SK-N-SH treated with all-trans-retinoic acid at 6 μM for 48 hours (cell line): ENCODE measurements around the gene DHRS12.

Experiments used
- ARNTL ChIP-seq: fragments of 450-650 bp; formaldehyde crosslinking; IDR thresholded peaks from 2 replicates; pipeline ENCODE4 v1.5.0; 2020; ENCODE audit warnings: low read depth, mild to moderate bottlenecking, moderate library complexity, borderline replicate concordance
- BACH2 ChIP-seq: fragments of 250-450 bp; sonication (Bioruptor Pico); IDR thresholded peaks from 2 replicates; pipeline ENCODE4 v1.9.0; 2021; ENCODE audit warnings: mild to moderate bottlenecking, borderline replicate concordance
- CREB5 ChIP-seq: fragments of 250-450 bp; sonication (Bioruptor Pico); IDR thresholded peaks from 2 replicates; pipeline ENCODE4 v1.5.1; 2020; ENCODE audit warnings: low read depth, mild to moderate bottlenecking, moderate library complexity
- ESRRG ChIP-seq: fragments of 250-450 bp; sonication (Bioruptor Pico); IDR thresholded peaks from 2 replicates; pipeline ENCODE4 v1.6.1; 2021; ENCODE audit warnings: mild to moderate bottlenecking
- PATZ1 ChIP-seq: fragments of 250-450 bp; sonication (Bioruptor Pico); IDR thresholded peaks from 2 replicates; pipeline ENCODE4 v1.8.0; 2020; ENCODE audit warnings: mild to moderate bottlenecking, moderate library complexity, borderline replicate concordance
- PPARA ChIP-seq: fragments of 250-450 bp; sonication (Bioruptor Pico); IDR thresholded peaks from 2 replicates; pipeline ENCODE4 v1.5.0; 2020; ENCODE audit warnings: mild to moderate bottlenecking, borderline replicate concordance
- RARB ChIP-seq: fragments of 250-450 bp; sonication (Bioruptor Pico); IDR thresholded peaks from 2 replicates; pipeline ENCODE4 v1.8.0; 2021; ENCODE audit warnings: mild to moderate bottlenecking, moderate library complexity
- SNAI2 ChIP-seq: fragments of 250-450 bp; sonication (Bioruptor Pico); IDR thresholded peaks from 2 replicates; pipeline ENCODE4 v1.5.0; 2020; ENCODE audit warnings: mild to moderate bottlenecking, moderate library complexity
- TCF4 ChIP-seq: fragments of 250-450 bp; sonication (Bioruptor Pico); IDR thresholded peaks from 2 replicates; pipeline ENCODE4 v1.8.0; 2021; ENCODE audit warnings: mild to moderate bottlenecking, moderate library complexity, borderline replicate concordance
- TOX ChIP-seq: fragments of 250-450 bp; sonication (Bioruptor Pico); IDR thresholded peaks from 2 replicates; pipeline ENCODE4 v1.8.0; 2021; ENCODE audit warnings: mild to moderate bottlenecking, moderate library complexity, borderline replicate concordance
- ZC3H10 ChIP-seq: fragments of 250-450 bp; sonication (Bioruptor Pico); IDR thresholded peaks from 2 replicates; pipeline ENCODE4 v1.5.1; 2021; ENCODE audit warnings: mild to moderate bottlenecking, moderate library complexity
- ZFP30 ChIP-seq: fragments of 450-650 bp; formaldehyde crosslinking; IDR thresholded peaks from 2 replicates; pipeline ENCODE4 v1.5.0; 2022; ENCODE audit warnings: mild to moderate bottlenecking, moderate library complexity
- ZNF565 ChIP-seq: fragments of 450-650 bp; formaldehyde crosslinking; conservative IDR thresholded peaks from 2 replicates; pipeline ENCODE4 v1.5.0; 2020; ENCODE audit warnings: low read depth, mild to moderate bottlenecking, moderate library complexity
- ZNF8 ChIP-seq: fragments of 450-650 bp; formaldehyde crosslinking; IDR thresholded peaks from 2 replicates; pipeline ENCODE4 v1.5.0; 2020; ENCODE audit warnings: mild to moderate bottlenecking, moderate library complexity

- TF ChIP-seq BACH2 (CRISPR knock-in tag): no peak
- TF ChIP-seq PATZ1: no peak
- TF ChIP-seq ZC3H10 (CRISPR knock-in tag): no peak
- no peak for TF ChIP-seq TOX (CRISPR knock-in tag)
- no peak for TF ChIP-seq CREB5 (CRISPR knock-in tag)
- no peak for TF ChIP-seq ZNF565 (CRISPR knock-in tag)
- no peak for TF ChIP-seq PPARA (CRISPR knock-in tag)
- no peak for TF ChIP-seq ARNTL (CRISPR knock-in tag)
- no peak for TF ChIP-seq RARB (CRISPR knock-in tag)
- TF ChIP-seq ESRRG (CRISPR knock-in tag): no peak
- TF ChIP-seq TCF4 (CRISPR knock-in tag): no peak
- TF ChIP-seq ZNF8 (CRISPR knock-in tag): no peak
- TF ChIP-seq ZFP30 (CRISPR knock-in tag): no peak
- TF ChIP-seq SNAI2 (CRISPR knock-in tag): no peak
These were observed 30.4 kb downstream of the DHRS12 start for GRCh38 chr13:51773515-51773914.
